ENCODE results near the gene PEX5L.

PEX5L gene

GRCh38 chr3:179897231-179897630 lies 139.5 kb downstream of the PEX5L start:
- DNase-seq (ENCODE audit: low read depth in 2 of 2): no peak

- no peak for DNase-seq (ENCODE audit: low read depth in 2 of 2)
Measured at GRCh38 chr3:179896507-179896906, 140.2 kb downstream of the PEX5L start.

- no peak for DNase-seq (ENCODE audit: low read depth in 2 of 2)
Measured at GRCh38 chr3:179895330-179895729, 141.4 kb downstream of the PEX5L start.

- no peak for DNase-seq (ENCODE audit: low read depth in 2 of 2)
Measured at GRCh38 chr3:179887295-179887943, 149.3 kb downstream of the PEX5L start.

GRCh38 chr3:179885950-179886349 lies 150.8 kb downstream of the PEX5L start:
- DNase-seq (ENCODE audit: low read depth in 2 of 2): no peak

- no peak for DNase-seq (ENCODE audit: low read depth in 2 of 2)
Measured at GRCh38 chr3:179884136-179884535, 152.6 kb downstream of the PEX5L start.

GRCh38 chr3:179882292-179882691 lies 154.4 kb downstream of the PEX5L start:
- DNase-seq (ENCODE audit: low read depth in 2 of 2): no peak

GRCh38 chr3:179881791-179882190 lies 154.9 kb downstream of the PEX5L start:
- no peak for DNase-seq (ENCODE audit: low read depth in 2 of 2)

- DNase-seq (ENCODE audit: low read depth in 2 of 2): no peak
Measured at GRCh38 chr3:179880868-179881267, 155.9 kb downstream of the PEX5L start.

GRCh38 chr3:179876440-179876839 lies 160.3 kb downstream of the PEX5L start:
- DNase-seq (ENCODE audit: low read depth in 2 of 2): no peak

- no peak for DNase-seq (ENCODE audit: low read depth in 2 of 2)
Measured at GRCh38 chr3:179872842-179873241, 163.9 kb downstream of the PEX5L start.

GRCh38 chr3:179871782-179872181 lies 165.0 kb downstream of the PEX5L start:
- DNase-seq (ENCODE audit: low read depth in 2 of 2): no peak

- no peak for DNase-seq (ENCODE audit: low read depth in 2 of 2)
Measured at GRCh38 chr3:179868715-179869114, 168.0 kb downstream of the PEX5L start.

GRCh38 chr3:179867961-179868360 lies 168.8 kb downstream of the PEX5L start:
- no peak for DNase-seq (ENCODE audit: low read depth in 2 of 2)

GRCh38 chr3:179865861-179866505 lies 170.8 kb downstream of the PEX5L start:
- DNase-seq (ENCODE audit: low read depth in 2 of 2): no peak

- no peak for DNase-seq (ENCODE audit: low read depth in 2 of 2)
Measured at GRCh38 chr3:179861953-179862352, 174.8 kb downstream of the PEX5L start.

GRCh38 chr3:179861292-179861691 lies 175.4 kb downstream of the PEX5L start:
- DNase-seq (ENCODE audit: low read depth in 2 of 2): no peak

GRCh38 chr3:179860275-179861107 lies 176.2 kb downstream of the PEX5L start:
- DNase-seq (ENCODE audit: low read depth in 2 of 2): no peak

GRCh38 chr3:179853176-179853575 lies 183.6 kb downstream of the PEX5L start:
- no peak for DNase-seq (ENCODE audit: low read depth in 2 of 2)

GRCh38 chr3:179852142-179852905 lies 184.4 kb downstream of the PEX5L start:
- no peak for DNase-seq (ENCODE audit: low read depth in 2 of 2)

- DNase-seq (ENCODE audit: low read depth in 2 of 2): no peak
Measured at GRCh38 chr3:179848711-179849110, 188.0 kb downstream of the PEX5L start.

- DNase-seq (ENCODE audit: low read depth in 2 of 2): no peak
Measured at GRCh38 chr3:179842061-179842460, 194.7 kb downstream of the PEX5L start.

Measured in stimulated activated CD8-positive, alpha-beta memory T cell treated with anti-CD3 and anti-CD28 coated beads, Interleukin-7, amount 100 ng/mL, for 1 hour (primary cell).